Testis (tissue), 2 donors: Measurements from ENCODE around the gene SLC27A2.

Experiments used
- CTCF ChIP-seq, 3 experiments: fragments of 450-650 bp in 2 of 3; fragments of 200-600 bp in 1 of 3; sonication (generic) in 1 of 3; IDR thresholded peaks; one replicate each; pipeline ENCODE4 v1.5.1; 2016 to 2019; ENCODE audit warnings: antibody characterized with exemption in 3 of 3, mild to moderate bottlenecking in 2 of 3, moderate library complexity in 1 of 3
- POLR2A ChIP-seq: fragments of 450-650 bp; IDR thresholded peaks from one replicate; pipeline ENCODE4 v1.6.1; 2017; ENCODE audit warnings: antibody characterized with exemption, mild to moderate bottlenecking, moderate library complexity

GRCh38 chr15:50168783-50169411 lies 13.1 kb upstream of the SLC27A2 start:
- no peak for TF ChIP-seq CTCF (IDR thresholded peaks at IDR 0.05)
- no peak for TF ChIP-seq POLR2A
